ENCODE data around the gene FZD8.
"Not testable (repeated sequence)": the region's sequence is repeated elsewhere in the genome, so short reads cannot be mapped to it uniquely, and the experiment has no call there.

FZD8 gene, protein sequence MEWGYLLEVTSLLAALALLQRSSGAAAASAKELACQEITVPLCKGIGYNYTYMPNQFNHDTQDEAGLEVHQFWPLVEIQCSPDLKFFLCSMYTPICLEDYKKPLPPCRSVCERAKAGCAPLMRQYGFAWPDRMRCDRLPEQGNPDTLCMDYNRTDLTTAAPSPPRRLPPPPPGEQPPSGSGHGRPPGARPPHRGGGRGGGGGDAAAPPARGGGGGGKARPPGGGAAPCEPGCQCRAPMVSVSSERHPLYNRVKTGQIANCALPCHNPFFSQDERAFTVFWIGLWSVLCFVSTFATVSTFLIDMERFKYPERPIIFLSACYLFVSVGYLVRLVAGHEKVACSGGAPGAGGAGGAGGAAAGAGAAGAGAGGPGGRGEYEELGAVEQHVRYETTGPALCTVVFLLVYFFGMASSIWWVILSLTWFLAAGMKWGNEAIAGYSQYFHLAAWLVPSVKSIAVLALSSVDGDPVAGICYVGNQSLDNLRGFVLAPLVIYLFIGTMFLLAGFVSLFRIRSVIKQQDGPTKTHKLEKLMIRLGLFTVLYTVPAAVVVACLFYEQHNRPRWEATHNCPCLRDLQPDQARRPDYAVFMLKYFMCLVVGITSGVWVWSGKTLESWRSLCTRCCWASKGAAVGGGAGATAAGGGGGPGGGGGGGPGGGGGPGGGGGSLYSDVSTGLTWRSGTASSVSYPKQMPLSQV

DNA sequence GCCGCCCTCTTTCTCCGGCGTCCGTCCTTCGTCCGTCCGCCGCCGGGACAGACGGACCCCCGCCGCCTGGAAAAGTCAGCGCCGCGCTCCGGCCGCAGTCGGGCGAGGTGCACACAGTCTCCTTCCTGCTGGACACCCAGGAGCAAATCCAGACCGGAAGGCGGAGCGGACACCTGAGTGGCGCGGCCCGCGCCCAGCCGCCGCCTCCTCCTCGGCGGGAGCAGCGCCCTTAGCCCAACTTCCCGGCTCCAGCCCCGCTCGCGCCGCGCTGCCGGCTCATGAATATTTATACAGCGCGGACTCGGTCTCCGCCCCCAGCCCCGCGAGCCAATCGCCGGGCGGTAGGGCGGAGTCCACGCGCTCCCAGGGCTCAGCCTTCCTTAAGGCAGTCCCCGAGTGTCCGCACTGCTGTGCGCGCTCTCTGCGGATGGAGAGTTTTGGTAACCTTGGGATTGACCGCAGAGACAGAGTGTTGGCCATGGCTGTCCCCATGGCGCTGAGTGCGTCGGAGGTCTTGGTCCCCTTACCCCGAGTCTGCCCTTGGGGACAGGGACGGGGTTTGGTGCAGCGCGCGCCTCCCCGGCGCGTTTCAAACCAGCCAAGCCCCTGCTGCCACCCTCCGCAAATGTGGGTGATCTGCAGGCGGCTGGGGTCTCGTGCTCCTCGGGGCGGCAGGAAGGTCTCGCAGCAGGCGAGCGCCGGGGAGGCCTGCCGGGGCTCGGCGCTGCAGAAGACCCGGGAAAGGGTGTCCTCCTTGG, at the start of gene FZD8:
Gene FZD8 (minus strand): TSS at position 262 of the 758 bp plus-strand sequence. CDS start 867 bp downstream, outside the sequence.
- no peak for TF ChIP-seq SP1 (IDR thresholded peaks at IDR 0.05)
- TF ChIP-seq L3MBTL2 (conservative IDR thresholded peaks at IDR 0.05), result 0 out of 2 replicates have a peak, but pooled peaks have one; percentile 27
- TF ChIP-seq CTBP1 (IDR thresholded peaks at IDR 0.05; ENCODE audit: borderline replicate concordance), result no peak
- no peak for TF ChIP-seq ZNF384 (IDR thresholded peaks at IDR 0.05)
- TF ChIP-seq TARDBP (IDR thresholded peaks at IDR 0.05), result no peak
- peak; percentile 47; the same call in 1 of the 2 replicates for TF ChIP-seq PKNOX1 (IDR thresholded peaks at IDR 0.05)
- ChIA-PET POLR2A (no interaction called here), CTCF (no interaction called here)
- peak; percentile 81 for DNase-seq (ENCODE audit: extremely low spot score)

- CTCF ChIA-PET, result no interaction called here
Measured at GRCh38 chr10:35691522-35692236, 49.6 kb upstream of the FZD8 start.

DNA sequence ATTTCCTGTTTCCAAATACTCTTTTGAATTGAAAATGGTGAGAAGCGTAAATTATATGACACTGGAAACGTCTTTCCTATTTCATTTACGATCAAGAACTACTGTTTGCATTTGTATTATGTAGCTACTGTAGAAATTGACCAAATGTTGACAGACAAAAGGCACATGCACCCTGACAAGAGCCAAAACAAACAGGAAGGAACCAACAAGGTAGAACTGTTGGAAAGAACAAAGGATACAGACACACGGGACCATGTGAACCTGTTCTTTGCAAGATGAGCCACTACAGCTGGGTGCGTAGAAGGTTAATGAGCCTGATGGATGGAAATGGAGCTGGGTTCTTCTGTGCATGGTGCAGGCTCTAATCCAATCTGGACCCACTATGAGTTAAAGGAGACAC, 48.4 kb upstream of the FZD8 start:
- POLR2A ChIA-PET, result interaction anchor here (0.6 to 1.2 kb wide), 2 partner anchors 52 to 53 kb away, joined by 3 read pairs; no protein-coding TSS in a partner anchor
- no peak for DNase-seq (ENCODE audit: extremely low spot score)
- CTCF ChIA-PET, result no interaction called here
- no peak for TF ChIP-seq FOXA1 (IDR thresholded peaks at IDR 0.05)
- TF ChIP-seq ZNF384 (IDR thresholded peaks at IDR 0.05), result no peak
- no peak for TF ChIP-seq ELF4 (IDR thresholded peaks at IDR 0.05)

More at GRCh38 chr10:35691522-35692236, 49.6 kb upstream of the FZD8 start:
- DNase-seq (ENCODE audit: extremely low spot score), result no peak
- POLR2A ChIA-PET, result no interaction called here
- TF ChIP-seq SUZ12 (IDR thresholded peaks at IDR 0.05) (no peak), HDGF (IDR thresholded peaks at IDR 0.05; ENCODE audit: borderline replicate concordance) (no peak), FOXA1 (IDR thresholded peaks at IDR 0.05) (no peak), SP1 (IDR thresholded peaks at IDR 0.05) (no peak), BHLHE40 (IDR thresholded peaks at IDR 0.05; ENCODE audit: borderline replicate concordance) (no peak), PKNOX1 (IDR thresholded peaks at IDR 0.05) (no peak), TARDBP (IDR thresholded peaks at IDR 0.05) (no peak), NFRKB (IDR thresholded peaks at IDR 0.05) (no peak), LEF1 (IDR thresholded peaks at IDR 0.05; ENCODE audit: borderline replicate concordance) (no peak), ARNT (IDR thresholded peaks at IDR 0.05) (no peak), FOXM1 (IDR thresholded peaks at IDR 0.05; ENCODE audit: borderline replicate concordance) (no peak), FOXK2 (IDR thresholded peaks at IDR 0.05) (no peak)

GRCh38 chr10:35685858-35686257, 43.8 kb upstream of the FZD8 start:
- POLR2A ChIA-PET; CTCF ChIA-PET; DNase-seq (ENCODE audit: extremely low spot score): not testable (repeated sequence)

GRCh38 chr10:35685402-35685801, 43.3 kb upstream of the FZD8 start:
- POLR2A ChIA-PET, result no interaction called here
- TF ChIP-seq L3MBTL2 (conservative IDR thresholded peaks at IDR 0.05), result no peak
- TF ChIP-seq NFRKB (IDR thresholded peaks at IDR 0.05), result no peak
- TF ChIP-seq SP1 (IDR thresholded peaks at IDR 0.05), result no peak
- no peak for TF ChIP-seq PKNOX1 (IDR thresholded peaks at IDR 0.05)
- no peak for TF ChIP-seq TARDBP (IDR thresholded peaks at IDR 0.05)
- no peak for TF ChIP-seq FOXM1 (IDR thresholded peaks at IDR 0.05; ENCODE audit: borderline replicate concordance)
- TF ChIP-seq BHLHE40 (IDR thresholded peaks at IDR 0.05; ENCODE audit: borderline replicate concordance), result no peak
- no peak for TF ChIP-seq ELF4 (IDR thresholded peaks at IDR 0.05)
- no peak for TF ChIP-seq FOXK2 (IDR thresholded peaks at IDR 0.05)
- no peak for TF ChIP-seq CTBP1 (IDR thresholded peaks at IDR 0.05; ENCODE audit: borderline replicate concordance)
- TF ChIP-seq FOXA1 (IDR thresholded peaks at IDR 0.05), result no peak
- TF ChIP-seq LEF1 (IDR thresholded peaks at IDR 0.05; ENCODE audit: borderline replicate concordance), result no peak
- no peak for TF ChIP-seq ZNF384 (IDR thresholded peaks at IDR 0.05)
- TF ChIP-seq ARNT (IDR thresholded peaks at IDR 0.05), result no peak
- TF ChIP-seq SUZ12 (IDR thresholded peaks at IDR 0.05), result no peak
- TF ChIP-seq HDGF (IDR thresholded peaks at IDR 0.05; ENCODE audit: borderline replicate concordance), result no peak
- DNase-seq (ENCODE audit: extremely low spot score), result no peak
- CTCF ChIA-PET, result no interaction called here

GRCh38 chr10:35684586-35684985, 42.5 kb upstream of the FZD8 start:
- CTCF ChIA-PET, result no interaction called here
- no peak for DNase-seq (ENCODE audit: extremely low spot score)
- POLR2A ChIA-PET, result no interaction called here
- TF ChIP-seq CTBP1 (IDR thresholded peaks at IDR 0.05; ENCODE audit: borderline replicate concordance) (no peak), LEF1 (IDR thresholded peaks at IDR 0.05; ENCODE audit: borderline replicate concordance) (no peak), TARDBP (IDR thresholded peaks at IDR 0.05) (no peak), ZNF384 (IDR thresholded peaks at IDR 0.05) (no peak), ELF4 (IDR thresholded peaks at IDR 0.05) (no peak), FOXA1 (IDR thresholded peaks at IDR 0.05) (no peak), SP1 (IDR thresholded peaks at IDR 0.05) (no peak), SUZ12 (IDR thresholded peaks at IDR 0.05) (no peak), NFRKB (IDR thresholded peaks at IDR 0.05) (no peak), PKNOX1 (IDR thresholded peaks at IDR 0.05) (no peak), FOXK2 (IDR thresholded peaks at IDR 0.05) (no peak), HDGF (IDR thresholded peaks at IDR 0.05; ENCODE audit: borderline replicate concordance) (no peak), L3MBTL2 (conservative IDR thresholded peaks at IDR 0.05) (no peak), ARNT (IDR thresholded peaks at IDR 0.05) (no peak), FOXM1 (IDR thresholded peaks at IDR 0.05; ENCODE audit: borderline replicate concordance) (no peak), BHLHE40 (IDR thresholded peaks at IDR 0.05; ENCODE audit: borderline replicate concordance) (no peak)
